T-helper 1 cell treated with Interleukin-12 subunit alpha and Interleukin-12 subunit beta and Interleukin-4 antibody, amounts not matched to agents 30 ng/mL and 1 ng/mL, for 36 hours (primary cell): ENCODE measurements around the gene ZNF280A. TPM values are rescaled to one million over a fixed set of nuclear protein-coding genes. Genes with fewer than 3 reads are reported as not detected.
"Not testable (repeated sequence)": the region's sequence is repeated elsewhere in the genome, so short reads cannot be mapped to it uniquely, and the experiment has no call there.

Source experiments
- intact Hi-C: fragments of 100-400 bp; cut with micrococcal nuclease; formaldehyde crosslinking; loops from one replicate; pipeline ENCODE4 v1.15.1; 2024
- total RNA-seq: library from RNA; stranded (reverse); gene quantifications from 2 replicates; pipeline ENCODE4 v1.2.3, GENCODE V29; 2022

Gene ZNF280A
- total RNA-seq, 1 donor from 2014 or later = not detected

GRCh38 chr22:22514431-22514830, 5.6 kb downstream of the ZNF280A start:
- intact Hi-C loops = not testable (repeated sequence)

- intact Hi-C loops = no loop called here
Measured at GRCh38 chr22:22513619-22514018, 6.5 kb downstream of the ZNF280A start.

- intact Hi-C loops = no loop called here
Measured at GRCh38 chr22:22512951-22513350, 7.1 kb downstream of the ZNF280A start.

- intact Hi-C loops = not testable (repeated sequence)
Measured at GRCh38 chr22:22510833-22511232, 9.2 kb downstream of the ZNF280A start.

GRCh38 chr22:22509912-22510311, 10.2 kb downstream of the ZNF280A start:
- intact Hi-C loops = not testable (repeated sequence)

GRCh38 chr22:22508274-22509176, 11.5 kb downstream of the ZNF280A start, which contains the start of gene ZNF280B:
Gene ZNF280B, minus strand, starts transcription at chr22:22508742. Its CDS starts 19,344 bp downstream, at chr22:22489398.
- intact Hi-C loops = loop anchor here (1.0 kb wide), 1 partner anchor 44 kb away; no protein-coding TSS in a partner anchor

- intact Hi-C loops = loop anchor here (1.0 kb wide), 1 partner anchor 44 kb away; no protein-coding TSS in a partner anchor
Measured at GRCh38 chr22:22507743-22508273, 12.3 kb downstream of the ZNF280A start.

- intact Hi-C loops = no loop called here
Measured at GRCh38 chr22:22506736-22507135, 13.3 kb downstream of the ZNF280A start.

GRCh38 chr22:22498267-22498666, 21.8 kb downstream of the ZNF280A start:
- intact Hi-C loops = no loop called here

GRCh38 chr22:22491589-22491988, 28.5 kb downstream of the ZNF280A start:
- intact Hi-C loops = not testable (repeated sequence)

- intact Hi-C loops = no loop called here
Measured at GRCh38 chr22:22488736-22489135, 31.3 kb downstream of the ZNF280A start.

- intact Hi-C loops = no loop called here
Measured at GRCh38 chr22:22487869-22488597, 32.0 kb downstream of the ZNF280A start.

GRCh38 chr22:22487059-22487458, 33.0 kb downstream of the ZNF280A start:
- intact Hi-C loops = no loop called here

- intact Hi-C loops = no loop called here
Measured at GRCh38 chr22:22486132-22486899, 33.8 kb downstream of the ZNF280A start.

- intact Hi-C loops = no loop called here
Measured at GRCh38 chr22:22485524-22485923, 34.5 kb downstream of the ZNF280A start.

- intact Hi-C loops = no loop called here
Measured at GRCh38 chr22:22484023-22484422, 36.0 kb downstream of the ZNF280A start.

GRCh38 chr22:22480940-22481339, 39.1 kb downstream of the ZNF280A start:
- intact Hi-C loops = no loop called here

- intact Hi-C loops = no loop called here
Measured at GRCh38 chr22:22479999-22480532, 40.0 kb downstream of the ZNF280A start.

GRCh38 chr22:22479116-22479515, 41.0 kb downstream of the ZNF280A start:
- intact Hi-C loops = no loop called here

- intact Hi-C loops = no loop called here
Measured at GRCh38 chr22:22478470-22478869, 41.6 kb downstream of the ZNF280A start.

GRCh38 chr22:22474733-22475132, 45.3 kb downstream of the ZNF280A start:
- intact Hi-C loops = no loop called here
